HG02870 (cell line): ENCODE data around the gene SPATA31A7.
"Not testable (repeated sequence)": the region's sequence is repeated elsewhere in the genome, so short reads cannot be mapped to it uniquely, and the experiment has no call there.

Experiments
- ATAC-seq: cut with Tn5 transposase; IDR thresholded peaks from one replicate; pipeline ENCODE4 v1.9.1; 2021; ENCODE audit warnings: mild to moderate bottlenecking, moderate library complexity; ENCODE audit not compliant: unreplicated experiment

The SPATA31A7 gene

DNA sequence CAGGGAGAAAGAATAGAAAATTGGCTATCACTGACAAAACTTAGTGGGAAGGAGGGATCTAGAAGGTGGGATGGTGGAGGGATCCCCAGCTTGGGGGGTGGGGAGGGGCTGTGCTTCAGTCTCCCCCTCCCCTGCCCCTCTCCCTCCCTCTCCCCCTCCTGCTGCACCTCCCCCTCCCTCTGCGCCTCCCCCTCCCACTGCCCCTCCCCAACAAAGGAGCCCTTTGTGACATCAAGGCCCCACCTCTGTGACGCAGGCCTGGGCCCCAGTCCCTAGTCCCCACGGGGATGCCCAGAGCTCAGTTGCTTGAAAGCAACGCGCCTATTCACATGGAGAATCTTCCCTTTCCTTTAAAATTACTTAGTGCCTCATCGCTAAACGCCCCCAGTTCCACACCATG, at the start of gene SPATA31A7:
SPATA31A7 (plus strand) TSS at position 301 of the 400 bp plus-strand sequence; CDS start at position 330, 29 bp downstream.
- ATAC-seq: not testable (repeated sequence)

DNA sequence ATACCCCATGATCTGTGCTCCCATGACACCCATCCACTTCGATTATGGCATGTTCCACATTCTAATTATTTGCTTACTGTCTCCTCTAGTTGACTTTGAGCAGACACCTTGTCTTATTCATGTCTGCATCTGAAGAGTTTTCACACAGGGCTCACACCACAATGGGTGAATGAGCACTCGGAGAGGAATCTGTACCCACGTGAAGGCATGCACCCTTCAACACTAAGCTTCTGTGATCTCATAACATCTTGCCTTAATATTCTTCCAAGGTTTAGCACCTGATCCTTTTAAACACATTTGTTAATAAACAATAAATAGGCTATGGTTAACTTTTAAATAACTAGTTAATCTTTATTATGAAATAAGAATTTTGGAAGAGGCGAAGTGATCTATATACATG, 36.6 kb downstream of the SPATA31A7 start:
- ATAC-seq: not testable (repeated sequence)
